Testis (tissue), 2 donors: Measurements from ENCODE around the gene RPP38.

ENCODE experiments used
- CTCF ChIP-seq, 3 experiments: fragments of 450-650 bp in 2 of 3; fragments of 200-600 bp in 1 of 3; sonication (generic) in 1 of 3; IDR thresholded peaks; one replicate each; pipeline ENCODE4 v1.5.1; 2016 to 2019; ENCODE audit warnings: antibody characterized with exemption in 3 of 3, mild to moderate bottlenecking in 2 of 3, moderate library complexity in 1 of 3
- POLR2A ChIP-seq: fragments of 450-650 bp; IDR thresholded peaks from one replicate; pipeline ENCODE4 v1.6.1; 2017; ENCODE audit warnings: antibody characterized with exemption, mild to moderate bottlenecking, moderate library complexity

GRCh38 chr10:15060638-15061037 lies 36.5 kb upstream of the RPP38 start:
- TF ChIP-seq CTCF (IDR thresholded peaks at IDR 0.05), result no peak
- no peak for TF ChIP-seq POLR2A
